AG04450 (cell line): Measurements from ENCODE around the gene TAS1R2. TPM values are rescaled to one million over a fixed set of nuclear protein-coding genes. Genes with fewer than 3 reads are reported as not detected.

ENCODE experiments used
- CTCF ChIA-PET: fragments of 300-600, 350-600 bp; formaldehyde crosslinking; extraction: SDS; loops from one replicate; lab custom pipeline; 2022; ENCODE audit warnings: antibody characterized with exemption, inconsistent platforms; lab: Charles Lee
- POLR2A ChIA-PET: fragments of 350-600 bp; formaldehyde crosslinking; extraction: SDS; loops from one replicate; lab custom pipeline; 2021; ENCODE audit warnings: antibody characterized with exemption, inconsistent platforms; lab: Yijun Ruan, JAX
- DNase-seq: peaks from one replicate; pipeline ENCODE4 v3.0.0-alpha.2; 2011; ENCODE audit warnings: low read depth, low spot score
- H3K27ac ChIP-seq: one replicate; pipeline ENCODE4 v1.5.1; 2012; ENCODE audit warnings: low read depth, low read length, control low read depth
- H3K27me3 ChIP-seq: one replicate; pipeline ENCODE4 v1.6.0; 2012; ENCODE audit warnings: low read length; ENCODE audit not compliant: control insufficient read depth, insufficient read depth
- H3K4me3 ChIP-seq: 2 replicates; pipeline ENCODE4 v1.5.1; 2011; ENCODE audit warnings: mild to moderate bottlenecking, low read depth, low read length, control low read depth
- H3K9me3 ChIP-seq: 2 replicates; pipeline ENCODE4 v1.5.1; 2012; ENCODE audit warnings: low read length; ENCODE audit not compliant: control insufficient read depth, insufficient read depth
- CTCF ChIP-seq: IDR thresholded peaks from 2 replicates; pipeline ENCODE4 v1.5.1; 2011; ENCODE audit warnings: low read depth, low read length, control low read depth, inconsistent platforms
- polyA plus RNA-seq: library from polyadenylated mRNA; depleted of rRNA; stranded (reverse); fragments of >200 nt; gene quantifications from 2 replicates; pipeline ENCODE4 v1.2.3, GENCODE V29; 2011

Gene TAS1R2
- polyA plus RNA-seq, 1 experiment = not detected

- no peak for DNase-seq
- ChIA-PET POLR2A (no interaction called here), CTCF (interaction anchor here (1.1 kb wide), 1 partner anchor 284 kb away, joined by 4 read pairs; no protein-coding TSS in a partner anchor)
- Histone ChIP-seq H3K27me3 (no peaks in the 10 kb centered on the region), H3K4me3 (no peak overlapping the region), H3K27ac (no peak overlapping the region), H3K9me3 (no peaks in the 10 kb centered on the region)
- TF ChIP-seq CTCF = no peak
Measured at GRCh38 chr1:18881164-18881563, 21.7 kb upstream of the TAS1R2 start.

- POLR2A ChIA-PET = no interaction called here
- TF ChIP-seq CTCF = no peak
- no peak for DNase-seq
- H3K27ac ChIP-seq = no peak overlapping the region
- H3K27me3 ChIP-seq = no peaks in the 10 kb centered on the region
- CTCF ChIA-PET = interaction anchor here (1.1 kb wide), 1 partner anchor 283 kb away, joined by 4 read pairs; no protein-coding TSS in a partner anchor
- no peak overlapping the region for H3K4me3 ChIP-seq
- no peaks in the 10 kb centered on the region for H3K9me3 ChIP-seq
Measured at GRCh38 chr1:18880585-18880984, 21.1 kb upstream of the TAS1R2 start.

- Histone ChIP-seq H3K4me3 (no peak overlapping the region), H3K27me3 (no peaks in the 10 kb centered on the region), H3K27ac (no peak overlapping the region), H3K9me3 (no peaks in the 10 kb centered on the region)
- ChIA-PET CTCF (interaction anchor here (0.9 kb wide), 1 partner anchor 299 kb away, joined by 3 read pairs; no protein-coding TSS in a partner anchor), POLR2A (no interaction called here)
- no peak for TF ChIP-seq CTCF
- DNase-seq = no peak
Measured at GRCh38 chr1:18879791-18880309, 20.4 kb upstream of the TAS1R2 start.

- no peak overlapping the region for H3K27ac ChIP-seq
- TF ChIP-seq CTCF = no peak
- no peak overlapping the region for H3K4me3 ChIP-seq
- ChIA-PET CTCF (interaction anchor here (0.9 kb wide), 1 partner anchor 298 kb away, joined by 3 read pairs; no protein-coding TSS in a partner anchor), POLR2A (no interaction called here)
- no peaks in the 10 kb centered on the region for H3K9me3 ChIP-seq
- no peak for DNase-seq
- H3K27me3 ChIP-seq = no peaks in the 10 kb centered on the region
Measured at GRCh38 chr1:18879215-18879790, 19.8 kb upstream of the TAS1R2 start.

- H3K27me3 ChIP-seq = no peaks in the 10 kb centered on the region
- no peak for DNase-seq
Measured at GRCh38 chr1:18878538-18879214, 19.2 kb upstream of the TAS1R2 start.

More at GRCh38 chr1:18878538-18879214, 19.2 kb upstream of the TAS1R2 start:
- H3K27ac ChIP-seq = no peak overlapping the region
- H3K4me3 ChIP-seq = no peak overlapping the region
- no peak for TF ChIP-seq CTCF
- H3K9me3 ChIP-seq = no peaks in the 10 kb centered on the region
- POLR2A ChIA-PET = no interaction called here
- CTCF ChIA-PET = interaction anchor here (0.7 to 1.1 kb wide), 2 partner anchors 9 to 281 kb away, joined by 4 read pairs; no protein-coding TSS in a partner anchor
